Endothelial cell (in vitro differentiated cells): ENCODE results near the gene KCNQ4. TPM values are rescaled to one million over a fixed set of nuclear protein-coding genes. Genes with fewer than 3 reads are reported as not detected.

ENCODE experiments used
- DNase-seq: peaks from one replicate; pipeline ENCODE4 v3.0.0; 2021; ENCODE audit warnings: low spot score
- H3K27ac Mint-ChIP-seq: one replicate; pipeline ENCODE4 v1.8.0; 2021; ENCODE audit warnings: mixed read lengths, inconsistent platforms; ENCODE audit not compliant: unreplicated experiment
- H3K27me3 Mint-ChIP-seq: one replicate; pipeline ENCODE4 v1.8.0; 2021; ENCODE audit warnings: mild to moderate bottlenecking, moderate library complexity, mixed read lengths, inconsistent platforms; ENCODE audit not compliant: unreplicated experiment
- H3K36me3 Mint-ChIP-seq: one replicate; pipeline ENCODE4 v1.8.0; 2021; ENCODE audit warnings: mild to moderate bottlenecking, low read depth, mixed read lengths, inconsistent platforms; ENCODE audit not compliant: unreplicated experiment
- H3K4me1 Mint-ChIP-seq: one replicate; pipeline ENCODE4 v1.8.0; 2021; ENCODE audit warnings: mild to moderate bottlenecking, mixed read lengths, inconsistent platforms; ENCODE audit not compliant: unreplicated experiment
- H3K4me3 Mint-ChIP-seq: one replicate; pipeline ENCODE4 v1.8.0; 2021; ENCODE audit warnings: mild to moderate bottlenecking, mixed read lengths, inconsistent platforms; ENCODE audit not compliant: unreplicated experiment
- H3K9me3 Mint-ChIP-seq: one replicate; pipeline ENCODE4 v1.8.0; 2021; ENCODE audit warnings: mixed read lengths, inconsistent platforms; ENCODE audit not compliant: unreplicated experiment
- total RNA-seq: library from RNA; stranded (reverse); fragmentation: NEBNext Ultra II Directional; extraction: Animal tissue kit (Norgen Biotek cat#: 25700); gene quantifications from one replicate; pipeline ENCODE4 v1.2.1, GENCODE V29; 2021; ENCODE audit not compliant: unreplicated experiment
- TF ChIP-seq, protein P1 (sequence below): fragments of 200-600 bp; sonication (generic); IDR thresholded peaks from one replicate; pipeline ENCODE4 v1.5.0; 2021; ENCODE audit warnings: antibody characterized with exemption; ENCODE audit not compliant: unreplicated experiment

The KCNQ4 gene
- total RNA-seq, 1 donor from 2014 or later = 1.5 TPM

- Mint-ChIP-seq H3K9me3 (no peaks in the 10 kb centered on the region), H3K36me3 (no peaks in the 10 kb centered on the region), H3K27ac (peak overlapping the region; percentile 20), H3K4me1 (peaks cover 11% of the 10 kb centered on the region), H3K27me3 (peaks cover 16% of the 10 kb centered on the region), H3K4me3 (no peak overlapping the region)
- no peak for DNase-seq
- TF ChIP-seq, protein P1, sequence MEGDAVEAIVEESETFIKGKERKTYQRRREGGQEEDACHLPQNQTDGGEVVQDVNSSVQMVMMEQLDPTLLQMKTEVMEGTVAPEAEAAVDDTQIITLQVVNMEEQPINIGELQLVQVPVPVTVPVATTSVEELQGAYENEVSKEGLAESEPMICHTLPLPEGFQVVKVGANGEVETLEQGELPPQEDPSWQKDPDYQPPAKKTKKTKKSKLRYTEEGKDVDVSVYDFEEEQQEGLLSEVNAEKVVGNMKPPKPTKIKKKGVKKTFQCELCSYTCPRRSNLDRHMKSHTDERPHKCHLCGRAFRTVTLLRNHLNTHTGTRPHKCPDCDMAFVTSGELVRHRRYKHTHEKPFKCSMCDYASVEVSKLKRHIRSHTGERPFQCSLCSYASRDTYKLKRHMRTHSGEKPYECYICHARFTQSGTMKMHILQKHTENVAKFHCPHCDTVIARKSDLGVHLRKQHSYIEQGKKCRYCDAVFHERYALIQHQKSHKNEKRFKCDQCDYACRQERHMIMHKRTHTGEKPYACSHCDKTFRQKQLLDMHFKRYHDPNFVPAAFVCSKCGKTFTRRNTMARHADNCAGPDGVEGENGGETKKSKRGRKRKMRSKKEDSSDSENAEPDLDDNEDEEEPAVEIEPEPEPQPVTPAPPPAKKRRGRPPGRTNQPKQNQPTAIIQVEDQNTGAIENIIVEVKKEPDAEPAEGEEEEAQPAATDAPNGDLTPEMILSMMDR = no peak
Measured at GRCh38 chr1:40796939-40797667, 13.5 kb downstream of the KCNQ4 start.

DNA sequence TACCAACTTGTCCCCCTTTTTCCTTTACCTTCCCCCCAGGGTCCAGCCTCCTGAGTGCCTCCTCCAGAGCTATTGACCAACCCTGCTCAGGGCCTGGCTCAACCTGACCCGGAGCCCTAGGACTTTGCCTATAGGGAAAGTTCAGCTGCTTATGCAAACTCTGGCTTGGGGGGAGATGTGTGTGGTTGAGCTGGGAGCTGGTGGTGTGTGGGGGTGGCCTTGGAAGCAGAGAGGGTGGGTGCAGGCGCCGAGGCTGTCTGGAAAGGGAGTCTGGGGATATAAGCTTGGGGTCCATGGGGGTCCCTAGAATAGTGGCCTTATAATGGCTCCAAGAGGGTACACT is 14.1 kb downstream of the KCNQ4 start:
- Mint-ChIP-seq H3K4me1 (peaks cover 11% of the 10 kb centered on the region), H3K36me3 (no peaks in the 10 kb centered on the region), H3K27ac (no peak overlapping the region), H3K9me3 (no peaks in the 10 kb centered on the region), H3K27me3 (peaks cover 16% of the 10 kb centered on the region), H3K4me3 (no peak overlapping the region)
- DNase-seq = no peak
- TF ChIP-seq, protein P1 = no peak

DNA sequence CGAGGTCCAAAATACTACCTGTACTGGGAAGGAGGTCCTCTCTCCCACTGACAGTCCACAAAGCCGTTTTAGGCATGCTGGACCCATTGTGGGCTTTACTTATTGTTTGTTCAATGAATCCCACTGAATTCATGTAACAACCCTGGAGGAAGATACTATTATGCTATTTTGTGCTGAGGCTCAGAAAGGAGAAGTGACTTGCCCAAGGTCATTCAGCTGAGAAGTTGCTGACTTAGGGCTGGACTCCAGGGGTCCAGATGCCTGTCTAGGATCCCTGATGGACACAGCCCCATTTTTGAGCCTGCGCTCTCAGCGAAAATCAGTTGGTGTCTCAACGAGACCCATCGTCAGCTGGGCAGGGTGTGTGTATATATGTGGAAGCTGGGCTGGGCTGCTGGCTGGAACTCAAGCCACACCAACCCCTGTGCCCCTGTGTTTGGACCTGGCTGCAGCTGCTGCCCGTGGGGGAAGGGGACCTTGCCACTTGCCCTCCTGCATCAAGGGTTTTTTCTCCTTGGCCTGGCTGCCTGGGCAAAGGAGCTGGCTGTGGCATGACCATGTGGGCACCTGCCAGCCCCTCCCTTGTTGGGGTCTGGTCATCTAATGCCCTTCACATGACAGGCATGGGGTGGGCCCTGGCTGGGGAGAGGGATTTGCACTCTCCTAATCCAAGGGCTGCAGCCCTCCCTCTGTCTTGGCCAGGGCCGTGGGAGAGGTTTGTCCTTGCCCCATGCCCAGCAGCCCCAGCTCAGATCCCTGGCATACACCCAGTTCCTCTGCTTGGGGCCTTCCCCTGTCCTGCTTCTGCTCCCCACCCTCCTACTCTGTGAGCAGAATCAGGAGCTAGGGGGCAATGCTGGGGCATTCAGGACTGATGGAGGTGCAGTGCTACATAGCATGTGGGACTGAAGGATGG is 15.0 kb downstream of the KCNQ4 start:
- Mint-ChIP-seq H3K4me1 (peaks cover 11% of the 10 kb centered on the region), H3K9me3 (no peaks in the 10 kb centered on the region), H3K27me3 (peaks cover 10% of the 10 kb centered on the region), H3K36me3 (no peaks in the 10 kb centered on the region), H3K27ac (no peak overlapping the region), H3K4me3 (no peak overlapping the region)
- no peak for DNase-seq
- TF ChIP-seq, protein P1 = no peak

- Mint-ChIP-seq H3K4me1 (peaks cover 11% of the 10 kb centered on the region), H3K36me3 (no peaks in the 10 kb centered on the region), H3K4me3 (no peak overlapping the region), H3K9me3 (no peaks in the 10 kb centered on the region), H3K27ac (no peak overlapping the region), H3K27me3 (peaks cover 10% of the 10 kb centered on the region)
- TF ChIP-seq, protein P1 = no peak
- no peak for DNase-seq
Measured at GRCh38 chr1:40799351-40799867, 15.8 kb downstream of the KCNQ4 start.
